ENCODE results near the gene ZNRF2. TPM values are rescaled to one million over a fixed set of nuclear protein-coding genes. Genes with fewer than 3 reads are reported as not detected.

Gene ZNRF2
- total RNA-seq, 1 donor from 2014 or later: 11.2 TPM

- no peaks in the 10 kb centered on the region for H3K27me3 Mint-ChIP-seq
- no peak overlapping the region for H3K4me3 Mint-ChIP-seq
- peaks cover 13% of the 10 kb centered on the region for H3K36me3 Mint-ChIP-seq
- no peak for TF ChIP-seq CTCF (conservative IDR thresholded peaks at IDR 0.05)
- DNase-seq (ENCODE audit: extremely low spot score, unreplicated experiment): no peak
- H3K4me1 Mint-ChIP-seq (ENCODE audit: unreplicated experiment): no peaks in the 10 kb centered on the region
- H3K27ac Mint-ChIP-seq: no peak overlapping the region
- H3K9me3 Mint-ChIP-seq: no peaks in the 10 kb centered on the region
These were observed 126.8 kb downstream of the ZNRF2 start for GRCh38 chr7:30411173-30411572.

- no peaks in the 10 kb centered on the region for H3K27me3 Mint-ChIP-seq
These were observed 127.5 kb downstream of the ZNRF2 start for GRCh38 chr7:30411897-30412296.

GRCh38 chr7:30412782-30413504, 128.5 kb downstream of the ZNRF2 start:
- H3K27me3 Mint-ChIP-seq: no peaks in the 10 kb centered on the region
- TF ChIP-seq CTCF (conservative IDR thresholded peaks at IDR 0.05): peak; percentile 63
- H3K4me3 Mint-ChIP-seq: no peak overlapping the region
- peak overlapping the region; percentile 52 for H3K27ac Mint-ChIP-seq
- H3K9me3 Mint-ChIP-seq: no peaks in the 10 kb centered on the region
- H3K36me3 Mint-ChIP-seq: peaks cover 13% of the 10 kb centered on the region
- no peaks in the 10 kb centered on the region for H3K4me1 Mint-ChIP-seq (ENCODE audit: unreplicated experiment)
- DNase-seq (ENCODE audit: extremely low spot score, unreplicated experiment): no peak

More at GRCh38 chr7:30411897-30412296, 127.5 kb downstream of the ZNRF2 start:
- no peak for TF ChIP-seq CTCF (conservative IDR thresholded peaks at IDR 0.05)
- DNase-seq (ENCODE audit: extremely low spot score, unreplicated experiment): no peak
- H3K4me1 Mint-ChIP-seq (ENCODE audit: unreplicated experiment): no peaks in the 10 kb centered on the region
- H3K4me3 Mint-ChIP-seq: no peak overlapping the region
- peaks cover 13% of the 10 kb centered on the region for H3K36me3 Mint-ChIP-seq
- no peaks in the 10 kb centered on the region for H3K9me3 Mint-ChIP-seq
- no peak overlapping the region for H3K27ac Mint-ChIP-seq

- Mint-ChIP-seq H3K4me3 (no peak overlapping the region), H3K27ac (no peak overlapping the region), H3K9me3 (no peaks in the 10 kb centered on the region), H3K4me1 (ENCODE audit: unreplicated experiment) (no peaks in the 10 kb centered on the region), H3K36me3 (peaks cover 9% of the 10 kb centered on the region), H3K27me3 (no peaks in the 10 kb centered on the region)
- DNase-seq (ENCODE audit: extremely low spot score, unreplicated experiment): no peak
- TF ChIP-seq CTCF (conservative IDR thresholded peaks at IDR 0.05): no peak
These were observed 129.5 kb downstream of the ZNRF2 start for GRCh38 chr7:30413864-30414263.

Small RNAs within 50 kb of the gene (microRNA-seq; reads per million reads assigned to microRNA genes)
- not detected for gene MIR550A1
- not detected for gene MIR550B1

Other genes with a start within 250 kb of the ZNRF2 start
- 16.6 and 23.3 TPM in 2 replicates for gene MTURN, start 149.6 kb upstream of the ZNRF2 start, total RNA-seq (ENCODE audit: low replicate concordance)
- 10.9 and 11.4 TPM in 2 replicates for gene NOD1, start 194.2 kb downstream of the ZNRF2 start, total RNA-seq (ENCODE audit: low replicate concordance)
- 72.6 and 105 TPM in 2 replicates for gene GGCT, start 220.2 kb downstream of the ZNRF2 start, total RNA-seq (ENCODE audit: low replicate concordance)